ENCODE results near the gene MZB1.
A peak's percentile ranks its signal among the peaks of the same experiment; 100 is the strongest.

Gene MZB1

DNA sequence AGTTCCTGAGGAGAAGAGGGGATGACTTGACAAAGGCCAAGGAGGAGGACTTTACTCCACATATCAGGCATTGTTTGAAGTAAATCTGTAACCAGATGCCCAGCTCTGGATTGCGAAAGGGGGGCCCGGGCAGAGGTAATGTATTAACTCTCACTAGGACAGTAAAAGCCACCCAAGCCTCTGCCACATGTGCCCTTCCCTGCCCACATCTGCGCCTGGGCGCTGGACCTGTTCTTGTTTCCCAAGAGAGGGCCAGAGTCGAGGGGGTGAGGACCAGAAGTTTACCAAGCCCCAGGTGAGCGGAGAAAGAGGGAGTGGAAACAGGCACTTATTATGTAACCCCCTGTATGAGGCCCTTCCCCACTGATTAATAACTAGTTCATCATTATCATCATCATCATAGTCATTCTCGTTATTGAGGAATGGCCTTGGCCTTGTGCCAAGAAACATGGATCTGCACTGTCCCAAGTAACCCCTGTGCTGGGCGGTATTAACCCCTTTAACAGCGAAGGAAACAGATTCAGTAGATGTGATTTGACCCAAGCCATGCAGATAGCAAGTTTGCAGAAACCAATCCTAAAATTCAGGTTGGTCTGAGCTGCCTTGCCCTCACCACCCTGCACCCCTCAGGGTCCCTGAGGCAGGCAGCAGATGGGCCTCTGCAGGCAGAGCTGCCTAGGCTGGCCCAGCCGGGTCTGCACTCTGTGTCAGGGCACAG, 6.3 kb downstream of the MZB1 start, which contains the start of gene SLC23A1:
Gene SLC23A1 (minus strand): TSS at position 23 of the 718 bp plus-strand sequence. CDS start 44 bp downstream, outside the sequence.
- DNase-seq = no peak
- Histone ChIP-seq H3K4me1 (ENCODE audit: control extremely low read depth in 1 of 4, control insufficient read depth in 4 of 4, insufficient read depth in 4 of 4, low read length in 3 of 4) (peaks cover 6 to 65% (median 65%) of the 10 kb centered on the region in 4 experiments), H3K36me3 (ENCODE audit: control insufficient read depth in 4 of 4, insufficient read depth in 4 of 4, low read length in 3 of 4) (peaks cover 0 to 7% (median 4%) of the 10 kb centered on the region in 4 experiments), H3K4me3 (ENCODE audit: control insufficient read depth in 1 of 7, extremely low read depth in 1 of 7, insufficient read depth in 4 of 7, low read depth in 2 of 7, low read length in 6 of 7) (peak within 1 kb of the TSS in 2 of 7 experiments; percentile 67 to 73), H3K27ac (ENCODE audit: insufficient read depth in 1 of 2, low read depth in 1 of 2, low read length in 2 of 2, poor library complexity in 1 of 2, severe bottlenecking in 2 of 2) (peak within 1 kb of the TSS; percentile 72 to 84), H3K9me3 (ENCODE audit: control extremely low read depth in 1 of 5, control insufficient read depth in 4 of 5, insufficient read depth in 2 of 5, low read depth in 1 of 5, low read length in 4 of 5) (no peaks in the 10 kb centered on the region), H3K27me3 (replicated peaks in 2 of 5; ENCODE audit: control insufficient read depth in 4 of 5, insufficient read depth in 5 of 5, low read length in 4 of 5) (no peaks in the 10 kb centered on the region)
- POLR2A ChIA-PET = no interaction called here
- CTCF ChIA-PET = interaction anchor here (1.0 to 7.4 kb wide), 4 partner anchors 8 to 62 kb away, joined by 3 to 48 read pairs (median 25); no protein-coding TSS in a partner anchor
- WGBS (ENCODE audit: insufficient coverage) = 75% methylated on average over 3 of the region's 10 CpGs

DNA sequence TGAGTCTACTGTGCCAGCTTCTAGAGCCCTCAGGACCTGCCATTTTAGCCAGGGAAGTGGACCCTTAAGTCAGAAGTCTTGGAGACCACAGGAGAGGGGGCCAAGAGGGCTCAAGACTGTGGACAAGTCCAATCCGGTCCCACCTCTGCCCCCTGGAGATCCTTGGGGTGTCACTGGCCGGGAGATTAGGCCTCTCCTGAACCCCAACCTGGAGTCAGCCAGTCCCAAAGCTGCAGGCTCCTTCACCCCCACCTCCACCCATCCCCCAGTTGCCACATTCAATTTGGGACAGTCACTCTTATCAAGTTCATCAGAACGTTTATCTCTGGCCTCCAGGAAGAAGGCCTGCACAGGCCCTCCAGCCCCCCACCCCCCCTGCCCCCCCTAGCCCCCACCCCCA, 6.9 kb downstream of the MZB1 start:
- Histone ChIP-seq H3K36me3 (ENCODE audit: control insufficient read depth in 4 of 4, insufficient read depth in 4 of 4, low read length in 3 of 4) (peaks cover 0 to 8% (median 7%) of the 10 kb centered on the region in 4 experiments), H3K9me3 (ENCODE audit: control extremely low read depth in 1 of 5, control insufficient read depth in 4 of 5, insufficient read depth in 2 of 5, low read depth in 1 of 5, low read length in 4 of 5) (no peaks in the 10 kb centered on the region), H3K27me3 (replicated peaks in 2 of 5; ENCODE audit: control insufficient read depth in 4 of 5, insufficient read depth in 5 of 5, low read length in 4 of 5) (no peaks in the 10 kb centered on the region), H3K4me3 (ENCODE audit: control insufficient read depth in 1 of 7, extremely low read depth in 1 of 7, insufficient read depth in 4 of 7, low read depth in 2 of 7, low read length in 6 of 7) (no peak overlapping the region), H3K27ac (ENCODE audit: insufficient read depth in 1 of 2, low read depth in 1 of 2, low read length in 2 of 2, poor library complexity in 1 of 2, severe bottlenecking in 2 of 2) (peak overlapping the region in 1 of 2 experiments; percentile 39), H3K4me1 (ENCODE audit: control extremely low read depth in 1 of 4, control insufficient read depth in 4 of 4, insufficient read depth in 4 of 4, low read length in 3 of 4) (peaks cover 6 to 59% (median 58%) of the 10 kb centered on the region in 4 experiments)
- DNase-seq = no peak
- 100% methylated on average over 1 of the region's 3 CpGs for WGBS (ENCODE audit: insufficient coverage)
- POLR2A ChIA-PET = no interaction called here
- CTCF ChIA-PET = interaction anchor here (1.4 to 7.4 kb wide), 3 partner anchors 8 to 19 kb away, joined by 3 to 43 read pairs (median 7); no protein-coding TSS in a partner anchor

DNA sequence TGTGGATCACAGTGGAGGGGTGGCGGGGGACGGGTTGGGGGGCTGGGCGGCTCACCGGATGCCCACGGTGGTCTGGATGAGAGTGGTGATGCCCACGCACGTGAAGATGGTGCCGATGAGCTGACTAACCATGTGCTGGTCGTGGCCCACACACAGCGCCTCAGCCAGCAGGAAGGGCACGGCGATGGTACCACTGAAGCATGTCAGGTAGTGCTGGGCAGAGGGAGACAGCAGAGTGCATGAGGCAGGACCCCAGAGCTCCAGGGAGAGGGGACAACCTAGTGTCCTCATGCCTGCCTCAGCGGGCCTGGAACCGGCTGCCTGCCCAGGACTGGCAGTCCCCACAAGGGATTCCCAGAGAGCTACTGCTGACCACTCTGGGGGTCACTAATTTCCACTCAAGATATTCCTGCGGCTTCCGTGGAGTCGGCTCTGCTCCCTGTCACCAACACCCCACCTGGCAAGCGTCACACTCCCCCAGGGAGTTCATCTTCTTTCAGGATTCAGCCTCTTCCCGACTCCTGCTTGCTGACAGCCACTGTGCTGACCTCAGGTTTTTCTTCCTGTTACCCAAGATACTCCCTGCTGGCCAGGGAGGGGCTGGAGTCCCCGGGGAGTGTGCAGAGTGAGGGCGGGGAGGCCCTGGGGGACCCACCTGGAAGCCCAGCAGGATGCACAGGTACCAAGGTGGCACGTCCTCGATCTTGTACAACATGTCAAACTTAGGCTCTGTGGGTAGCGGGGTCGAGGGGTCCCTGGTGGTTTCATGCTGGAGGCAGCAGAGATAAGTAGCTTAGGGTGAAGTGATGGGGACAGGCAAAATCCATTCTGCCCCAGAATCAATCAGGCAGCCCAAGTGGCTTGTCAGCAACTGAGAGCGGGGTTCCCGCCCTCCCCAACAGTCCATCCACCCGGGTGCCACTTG, 7.6 kb downstream of the MZB1 start:
- ChIA-PET POLR2A (no interaction called here), CTCF (interaction anchor here (1.4 to 7.4 kb wide), 3 partner anchors 7 to 20 kb away, joined by 3 to 43 read pairs (median 7); no protein-coding TSS in a partner anchor)
- Histone ChIP-seq H3K27ac (ENCODE audit: insufficient read depth in 1 of 2, low read depth in 1 of 2, low read length in 2 of 2, poor library complexity in 1 of 2, severe bottlenecking in 2 of 2) (peak overlapping the region in 1 of 2 experiments; percentile 39), H3K4me1 (ENCODE audit: control extremely low read depth in 1 of 4, control insufficient read depth in 4 of 4, insufficient read depth in 4 of 4, low read length in 3 of 4) (peaks cover 6 to 52% (median 51%) of the 10 kb centered on the region in 4 experiments), H3K27me3 (replicated peaks in 2 of 5; ENCODE audit: control insufficient read depth in 4 of 5, insufficient read depth in 5 of 5, low read length in 4 of 5) (no peaks in the 10 kb centered on the region), H3K4me3 (ENCODE audit: control insufficient read depth in 1 of 7, extremely low read depth in 1 of 7, insufficient read depth in 4 of 7, low read depth in 2 of 7, low read length in 6 of 7) (no peak overlapping the region), H3K9me3 (ENCODE audit: control extremely low read depth in 1 of 5, control insufficient read depth in 4 of 5, insufficient read depth in 2 of 5, low read depth in 1 of 5, low read length in 4 of 5) (no peaks in the 10 kb centered on the region), H3K36me3 (ENCODE audit: control insufficient read depth in 4 of 4, insufficient read depth in 4 of 4, low read length in 3 of 4) (peaks cover 0 to 8% (median 7%) of the 10 kb centered on the region in 4 experiments)
- DNase-seq = no peak
- 96% methylated on average over 26 of the region's 28 CpGs for WGBS (ENCODE audit: insufficient coverage)

DNA sequence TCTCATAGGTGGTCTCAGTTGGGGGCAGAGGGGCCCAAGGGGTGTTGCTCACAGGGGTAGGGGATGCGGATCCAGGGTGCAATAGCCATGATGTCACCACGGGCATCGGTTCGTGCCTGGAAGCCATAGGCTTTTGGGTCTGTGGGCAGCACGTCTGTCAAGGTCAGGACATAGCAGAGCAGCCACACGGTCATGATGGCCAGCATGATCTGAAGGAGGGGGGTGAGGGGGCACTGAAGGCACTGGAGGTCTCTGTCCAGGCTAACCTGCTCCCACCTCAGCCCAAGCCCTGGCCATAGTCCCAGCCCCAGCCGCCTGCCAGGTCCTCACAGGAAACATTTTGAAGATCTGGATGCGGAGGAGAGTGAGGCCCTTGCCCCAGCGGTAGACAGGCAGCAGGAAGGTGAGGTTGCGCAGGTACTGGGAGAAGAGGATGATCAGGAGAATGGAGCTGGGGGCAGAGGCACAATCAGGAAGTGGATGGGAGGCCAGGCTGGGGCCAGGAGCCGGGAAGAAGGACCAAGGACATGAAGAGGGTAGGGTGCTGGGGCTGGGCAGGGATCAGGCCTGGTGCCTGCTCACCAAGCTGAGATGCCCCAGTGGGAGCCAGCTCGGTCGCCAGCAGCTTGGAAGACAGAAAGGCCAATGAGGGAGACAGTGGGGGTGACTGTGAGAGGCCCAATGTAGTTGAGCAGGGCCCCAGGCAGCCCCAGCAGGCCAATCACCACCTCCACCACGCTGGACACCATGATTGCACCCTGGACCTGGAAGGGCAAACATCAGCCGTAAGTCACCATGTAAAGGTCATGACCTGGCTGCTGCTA, 9.9 kb downstream of the MZB1 start:
- POLR2A ChIA-PET = no interaction called here
- no peak overlapping the region for H3K4me3 ChIP-seq (ENCODE audit: control insufficient read depth in 1 of 7, extremely low read depth in 1 of 7, insufficient read depth in 4 of 7, low read depth in 2 of 7, low read length in 6 of 7)
- H3K36me3 ChIP-seq (ENCODE audit: control insufficient read depth in 4 of 4, insufficient read depth in 4 of 4, low read length in 3 of 4) = peaks cover 0 to 13% (median 4%) of the 10 kb centered on the region in 4 experiments
- no peak for DNase-seq
- 95% methylated on average over 13 of the region's 15 CpGs for WGBS (ENCODE audit: insufficient coverage)
- no peaks in the 10 kb centered on the region for H3K27me3 ChIP-seq (replicated peaks in 2 of 5; ENCODE audit: control insufficient read depth in 4 of 5, insufficient read depth in 5 of 5, low read length in 4 of 5)
- H3K4me1 ChIP-seq (ENCODE audit: control extremely low read depth in 1 of 4, control insufficient read depth in 4 of 4, insufficient read depth in 4 of 4, low read length in 3 of 4) = peaks cover 0 to 29% (median 29%) of the 10 kb centered on the region in 4 experiments
- CTCF ChIA-PET = no interaction called here
- H3K9me3 ChIP-seq (ENCODE audit: control extremely low read depth in 1 of 5, control insufficient read depth in 4 of 5, insufficient read depth in 2 of 5, low read depth in 1 of 5, low read length in 4 of 5) = no peaks in the 10 kb centered on the region
- no peak overlapping the region for H3K27ac ChIP-seq (ENCODE audit: insufficient read depth in 1 of 2, low read depth in 1 of 2, low read length in 2 of 2, poor library complexity in 1 of 2, severe bottlenecking in 2 of 2)

DNA sequence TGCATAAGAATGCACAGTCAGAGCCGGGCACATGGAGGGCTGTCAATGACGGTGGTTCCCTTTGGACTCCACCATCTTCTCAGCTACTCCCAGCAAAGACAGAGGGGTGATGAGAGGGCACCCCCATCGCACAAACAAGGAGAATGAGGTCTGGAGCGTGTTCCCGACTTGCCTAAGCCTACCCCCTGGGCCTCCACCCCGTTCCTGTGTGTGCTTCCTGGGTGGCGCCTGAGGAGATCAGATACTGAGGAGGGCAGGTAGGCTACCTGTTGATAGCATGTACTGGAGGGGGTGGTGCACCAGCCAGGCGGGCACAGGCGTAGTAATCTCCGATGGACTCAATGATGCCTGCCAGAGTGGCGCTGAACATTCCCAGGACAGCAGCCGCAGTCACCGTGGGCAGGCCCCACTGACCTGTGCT, 10.8 kb downstream of the MZB1 start:
- POLR2A ChIA-PET = interaction anchor here (0.7 kb wide), 1 partner anchor 10 kb away, joined by 3 read pairs; no protein-coding TSS in a partner anchor

DNA sequence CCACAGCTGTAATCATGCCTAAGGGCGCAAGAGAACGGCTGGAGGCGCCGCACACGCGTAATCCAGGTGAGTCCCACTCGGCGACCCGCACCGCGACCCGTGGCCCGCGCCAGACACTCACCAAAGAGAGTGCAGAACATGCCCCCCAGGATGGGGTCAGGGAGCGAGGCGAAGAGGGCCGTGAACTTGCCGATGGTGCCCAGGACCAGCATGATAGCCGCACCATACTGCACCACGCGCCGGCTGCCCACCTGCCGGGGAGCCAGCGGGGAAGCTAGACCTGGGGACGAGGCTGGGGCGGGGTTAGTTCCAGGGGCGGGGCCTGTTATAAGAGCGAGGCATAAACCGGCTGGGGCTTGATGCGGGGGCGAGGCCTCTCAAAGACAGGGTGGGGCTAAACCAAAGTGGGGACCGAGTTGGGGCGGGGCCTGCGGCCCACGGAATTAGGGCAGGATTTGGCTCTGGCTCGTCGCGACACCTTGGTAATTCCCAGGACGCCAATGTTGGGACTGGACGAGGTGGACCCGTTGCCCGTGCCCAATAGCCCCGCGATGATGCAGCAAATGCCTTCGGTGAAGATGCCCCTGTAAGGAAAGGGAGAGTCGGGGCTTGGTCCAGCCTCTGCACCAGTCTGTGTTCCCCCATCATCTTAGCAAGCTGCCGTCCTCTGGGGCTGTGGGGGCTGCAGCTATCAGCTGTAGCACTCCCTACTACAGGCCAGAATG, 11.4 kb downstream of the MZB1 start:
- H3K4me3 ChIP-seq (ENCODE audit: control insufficient read depth in 1 of 7, extremely low read depth in 1 of 7, insufficient read depth in 4 of 7, low read depth in 2 of 7, low read length in 6 of 7) = no peak overlapping the region
- WGBS (ENCODE audit: insufficient coverage) = 95% methylated on average over 42 of the region's 47 CpGs
- ChIA-PET CTCF (interaction anchor here (0.8 to 1.8 kb wide), 5 partner anchors 10 to 36 kb away, joined by 3 to 7 read pairs (median 4); no protein-coding TSS in a partner anchor), POLR2A (interaction anchor here (0.7 kb wide), 1 partner anchor 10 kb away, joined by 3 read pairs; no protein-coding TSS in a partner anchor)
- peaks cover 0 to 14% (median 14%) of the 10 kb centered on the region in 4 experiments for H3K4me1 ChIP-seq (ENCODE audit: control extremely low read depth in 1 of 4, control insufficient read depth in 4 of 4, insufficient read depth in 4 of 4, low read length in 3 of 4)
- no peak for DNase-seq
- no peaks in the 10 kb centered on the region for H3K27me3 ChIP-seq (replicated peaks in 2 of 5; ENCODE audit: control insufficient read depth in 4 of 5, insufficient read depth in 5 of 5, low read length in 4 of 5)
- H3K36me3 ChIP-seq (ENCODE audit: control insufficient read depth in 4 of 4, insufficient read depth in 4 of 4, low read length in 3 of 4) = peaks cover 0 to 25% (median 13%) of the 10 kb centered on the region in 4 experiments
- H3K9me3 ChIP-seq (ENCODE audit: control extremely low read depth in 1 of 5, control insufficient read depth in 4 of 5, insufficient read depth in 2 of 5, low read depth in 1 of 5, low read length in 4 of 5) = no peaks in the 10 kb centered on the region
- no peak overlapping the region for H3K27ac ChIP-seq (ENCODE audit: insufficient read depth in 1 of 2, low read depth in 1 of 2, low read length in 2 of 2, poor library complexity in 1 of 2, severe bottlenecking in 2 of 2)

More for the DNA sequence above, 10.8 kb downstream of the MZB1 start:
- H3K4me1 ChIP-seq (ENCODE audit: control extremely low read depth in 1 of 4, control insufficient read depth in 4 of 4, insufficient read depth in 4 of 4, low read length in 3 of 4) = peaks cover 0 to 21% (median 20%) of the 10 kb centered on the region in 4 experiments
- H3K36me3 ChIP-seq (ENCODE audit: control insufficient read depth in 4 of 4, insufficient read depth in 4 of 4, low read length in 3 of 4) = peaks cover 0 to 18% (median 6%) of the 10 kb centered on the region in 4 experiments
- H3K4me3 ChIP-seq (ENCODE audit: control insufficient read depth in 1 of 7, extremely low read depth in 1 of 7, insufficient read depth in 4 of 7, low read depth in 2 of 7, low read length in 6 of 7) = no peak overlapping the region
- no peaks in the 10 kb centered on the region for H3K9me3 ChIP-seq (ENCODE audit: control extremely low read depth in 1 of 5, control insufficient read depth in 4 of 5, insufficient read depth in 2 of 5, low read depth in 1 of 5, low read length in 4 of 5)
- CTCF ChIA-PET = interaction anchor here (1.3 kb wide), 1 partner anchor 13 kb away, joined by 4 read pairs; no protein-coding TSS in a partner anchor
- H3K27ac ChIP-seq (ENCODE audit: insufficient read depth in 1 of 2, low read depth in 1 of 2, low read length in 2 of 2, poor library complexity in 1 of 2, severe bottlenecking in 2 of 2) = no peak overlapping the region
- WGBS (ENCODE audit: insufficient coverage) = 88% methylated on average over 12 of the region's 13 CpGs
- H3K27me3 ChIP-seq (replicated peaks in 2 of 5; ENCODE audit: control insufficient read depth in 4 of 5, insufficient read depth in 5 of 5, low read length in 4 of 5) = no peaks in the 10 kb centered on the region
- no peak for DNase-seq

Measured in common myeloid progenitor, CD34-positive (primary cell).